IPS-18c (cell line): ENCODE results near the gene CCDC6.
"Not testable (repeated sequence)": the region's sequence is repeated elsewhere in the genome, so short reads cannot be mapped to it uniquely, and the experiment has no call there.

ENCODE experiments used
- H3K4me3 ChIP-seq: 2 replicates; pipeline ENCODE4 v1.7.0; 2013; ENCODE audit warnings: low read depth, mild to moderate bottlenecking, low read length, moderate library complexity; ENCODE audit not compliant: insufficient read depth
- H3K9me3 ChIP-seq: one replicate; pipeline ENCODE4 v1.6.1; 2013; ENCODE audit warnings: mild to moderate bottlenecking, low read length, moderate library complexity; ENCODE audit not compliant: control insufficient read depth, insufficient read depth

The CCDC6 gene

DNA sequence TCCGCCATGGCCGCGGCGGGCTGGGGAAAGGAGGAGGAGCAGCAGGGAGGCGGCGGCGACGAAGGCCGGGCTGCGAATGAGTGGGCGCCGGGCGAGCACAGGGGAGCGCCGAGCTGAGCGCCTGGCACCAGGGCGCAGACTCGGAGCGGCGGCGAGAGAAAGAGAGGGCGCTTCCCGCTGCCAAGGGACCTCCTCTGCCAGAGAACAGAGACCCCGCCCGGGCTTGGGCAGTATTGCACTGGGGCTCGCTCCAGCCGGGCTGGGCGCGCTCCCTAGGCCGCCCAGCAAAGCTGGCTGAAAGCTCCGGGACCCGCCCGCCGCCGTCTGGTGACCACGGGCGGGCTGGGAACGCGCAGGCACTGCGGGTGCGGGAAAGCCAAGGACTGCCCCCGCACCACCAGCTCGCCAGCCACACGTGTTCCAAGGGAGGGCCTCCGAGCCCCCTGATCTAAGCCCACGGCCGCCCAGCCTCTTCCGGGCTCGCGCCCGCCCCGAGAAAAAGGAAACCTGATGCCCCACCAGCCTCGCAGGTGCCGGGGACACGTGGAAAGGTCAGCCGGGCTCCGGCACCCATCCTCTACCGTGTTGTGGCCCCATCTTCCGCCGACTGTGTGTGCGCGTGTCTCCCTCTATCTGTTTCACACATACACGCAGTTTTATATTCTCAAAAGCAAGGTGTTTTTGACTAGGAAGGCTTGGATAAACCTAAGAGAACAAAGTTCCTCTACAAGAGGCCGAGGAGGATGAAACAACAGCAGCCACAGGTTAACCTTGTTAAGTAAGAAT is at the start of gene CCDC6:
Gene CCDC6 (minus strand): TSS at position 140 of the 786 bp plus-strand sequence. CDS start 132 bp downstream, at position 8.
- no peaks in the 10 kb centered on the region for H3K9me3 ChIP-seq
- peak within 1 kb of the TSS; percentile 93 for H3K4me3 ChIP-seq

DNA sequence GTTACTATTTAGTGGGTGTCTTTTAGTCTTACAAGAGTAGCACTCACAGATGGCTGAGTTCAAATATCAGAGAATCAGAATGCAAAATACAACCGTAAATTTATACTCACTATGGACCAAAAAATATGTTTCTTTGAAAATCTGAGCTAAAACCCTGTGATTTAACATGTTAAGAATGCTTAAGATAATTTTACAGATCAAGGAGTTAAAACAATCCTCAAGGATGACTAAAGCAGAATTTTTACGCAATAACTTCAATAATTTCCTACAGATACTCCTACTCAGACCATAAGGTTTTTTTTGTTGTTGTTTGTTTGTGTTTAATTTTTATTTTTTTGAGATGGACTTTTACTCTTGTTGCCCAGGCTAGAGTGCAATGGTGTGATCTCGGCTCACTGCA is 47.9 kb upstream of the CCDC6 start:
- Histone ChIP-seq H3K4me3 (no peak overlapping the region), H3K9me3 (no peaks in the 10 kb centered on the region)

DNA sequence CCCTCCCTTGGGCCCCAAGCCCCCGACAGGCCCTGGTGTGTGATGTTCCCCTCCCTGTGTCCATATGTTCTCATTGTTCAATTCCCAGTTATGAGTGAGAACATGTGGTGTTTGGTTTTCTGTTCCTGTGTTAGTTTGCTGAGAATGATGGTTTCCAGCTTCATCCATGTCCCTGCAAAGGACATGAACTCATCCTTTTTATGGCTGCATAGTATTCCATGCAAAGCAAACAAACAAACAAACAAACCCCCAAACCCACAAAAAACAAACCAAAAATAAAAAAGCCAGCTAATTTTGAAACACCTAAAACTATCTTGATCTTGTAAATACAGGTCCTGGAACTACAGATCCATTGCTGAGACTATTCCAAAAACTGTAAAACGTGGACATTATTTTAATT is 47.4 kb upstream of the CCDC6 start:
- not testable (repeated sequence) for H3K9me3 ChIP-seq, H3K4me3 ChIP-seq

DNA sequence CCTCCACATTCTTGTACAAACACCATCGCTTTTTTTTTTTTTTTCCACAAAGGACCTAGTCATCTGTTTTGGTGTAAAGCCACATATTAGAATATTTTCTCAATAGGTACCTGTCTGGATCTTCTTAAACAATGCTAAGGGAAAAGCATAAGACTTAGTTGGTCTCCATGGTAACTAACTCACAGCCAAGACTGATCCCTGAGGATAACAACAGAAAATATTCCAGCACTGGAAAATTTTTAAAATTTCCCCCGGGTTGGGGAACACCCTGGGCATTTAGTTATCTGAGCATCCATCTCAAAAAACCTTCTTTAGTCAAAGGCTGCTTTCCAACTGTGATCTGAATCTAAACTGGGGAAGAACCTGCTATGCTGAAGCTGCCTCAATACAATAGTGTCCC is 43.7 kb upstream of the CCDC6 start:
- H3K4me3 ChIP-seq: no peak overlapping the region
- H3K9me3 ChIP-seq: no peaks in the 10 kb centered on the region

DNA sequence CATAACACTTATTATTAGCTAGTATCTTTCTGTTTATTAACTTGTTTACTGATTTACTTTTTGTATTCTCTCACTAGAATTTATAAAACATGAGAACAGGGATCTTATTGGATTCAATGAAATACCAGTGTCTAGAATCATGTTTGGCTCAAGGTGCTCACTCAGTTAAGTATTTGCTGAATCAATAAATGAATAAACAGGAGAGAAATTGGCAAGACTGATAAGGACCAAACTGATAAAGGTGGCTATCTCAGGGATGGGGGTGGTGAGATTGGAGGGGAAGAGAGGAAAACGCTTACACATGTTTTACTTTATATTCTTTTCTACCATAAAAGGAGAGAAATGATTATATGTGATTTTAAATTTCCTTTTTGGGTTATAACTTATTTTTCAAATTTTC is 43.3 kb upstream of the CCDC6 start:
- Histone ChIP-seq H3K4me3 (no peak overlapping the region), H3K9me3 (no peaks in the 10 kb centered on the region)

DNA sequence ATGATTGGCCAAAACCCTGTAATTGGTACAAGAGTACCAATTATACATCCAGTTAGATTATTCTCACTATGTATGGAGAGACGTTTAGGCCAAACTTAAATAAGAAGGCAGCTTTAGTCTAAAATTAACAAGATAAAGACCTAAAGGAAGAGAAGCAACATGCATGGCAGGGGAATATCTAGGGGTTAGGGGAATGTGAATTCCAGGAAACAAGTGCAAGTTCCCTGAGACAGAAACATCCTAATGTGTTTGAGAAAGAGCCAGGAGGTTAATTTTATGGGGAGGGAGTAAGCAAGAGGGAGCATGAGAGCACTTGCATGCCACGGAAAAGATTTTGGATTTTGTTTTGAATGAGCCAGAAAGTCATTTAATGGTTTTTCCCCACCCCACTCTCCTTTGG is 39.6 kb upstream of the CCDC6 start:
- no peak overlapping the region for H3K4me3 ChIP-seq

DNA sequence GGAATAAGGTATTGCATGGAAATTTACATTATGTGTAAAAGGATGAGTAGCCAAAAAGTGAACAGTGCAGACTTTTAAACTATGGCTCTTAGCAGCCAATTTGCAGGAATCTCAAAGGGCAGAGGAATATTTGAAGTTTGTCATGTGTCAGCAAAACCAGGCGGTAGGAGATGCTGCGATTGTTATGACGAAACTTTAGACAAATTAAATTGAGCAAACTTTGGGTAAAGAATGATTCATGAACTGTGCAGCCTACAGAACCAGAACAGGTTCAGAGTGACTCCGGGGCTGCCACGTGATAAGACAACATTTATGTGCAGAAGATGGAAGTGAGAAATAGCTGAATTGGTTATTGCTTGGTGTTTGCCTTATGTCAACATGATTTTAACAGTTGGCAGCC is 39.2 kb upstream of the CCDC6 start:
- Histone ChIP-seq H3K9me3 (no peaks in the 10 kb centered on the region), H3K4me3 (no peak overlapping the region)

More for the DNA sequence above, 39.6 kb upstream of the CCDC6 start:
- no peaks in the 10 kb centered on the region for H3K9me3 ChIP-seq

DNA sequence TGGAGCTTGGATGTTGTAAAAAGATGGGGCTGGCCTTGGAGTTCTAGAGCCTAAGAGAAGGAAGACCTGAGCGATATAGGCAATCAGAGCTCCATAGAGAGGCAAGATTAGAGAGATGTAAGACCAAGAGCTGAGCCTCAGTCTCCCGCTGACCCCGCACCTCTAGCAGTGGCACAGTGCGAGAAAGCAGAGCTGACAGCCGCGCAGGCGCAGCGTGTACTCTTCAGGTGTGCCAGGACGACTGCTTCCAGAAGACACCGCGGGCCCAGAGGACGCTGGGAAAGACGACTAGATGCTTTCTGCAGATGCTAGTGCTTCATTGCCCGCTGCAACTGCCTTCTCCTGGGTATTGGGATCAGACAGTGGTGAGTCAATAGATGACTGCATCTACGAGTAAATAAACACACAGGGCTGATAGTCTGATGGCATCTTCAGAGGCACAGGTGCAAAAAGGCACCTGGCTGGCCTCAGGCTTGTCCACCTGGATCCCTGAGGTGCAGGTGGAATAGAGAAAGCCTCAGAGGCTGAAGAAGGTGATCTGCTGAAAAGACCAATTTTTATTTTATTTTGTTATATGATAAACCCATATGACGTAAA is 38.1 kb upstream of the CCDC6 start:
- no peaks in the 10 kb centered on the region for H3K9me3 ChIP-seq

DNA sequence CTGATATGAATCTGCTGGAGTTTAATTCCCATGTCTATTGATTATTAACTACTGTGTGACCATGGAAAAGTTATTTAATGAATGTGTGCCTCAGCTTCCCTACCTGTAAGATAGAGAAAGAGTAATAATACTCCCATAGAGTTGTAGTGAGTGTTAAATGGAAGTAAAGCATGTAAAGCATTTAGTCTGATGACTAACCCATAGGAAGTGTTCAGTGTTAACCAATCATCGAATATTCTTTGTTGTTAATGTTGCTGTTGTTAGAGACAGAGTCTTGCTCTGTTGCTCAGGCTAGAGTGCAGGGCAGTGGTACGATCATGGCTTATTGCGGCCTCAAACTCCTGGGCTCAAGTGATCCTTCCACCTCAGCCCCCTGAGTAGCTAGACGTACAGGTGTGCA is 36.2 kb upstream of the CCDC6 start:
- Histone ChIP-seq H3K9me3 (no peaks in the 10 kb centered on the region), H3K4me3 (no peak overlapping the region)

More for the DNA sequence above, 38.1 kb upstream of the CCDC6 start:
- no peak overlapping the region for H3K4me3 ChIP-seq

DNA sequence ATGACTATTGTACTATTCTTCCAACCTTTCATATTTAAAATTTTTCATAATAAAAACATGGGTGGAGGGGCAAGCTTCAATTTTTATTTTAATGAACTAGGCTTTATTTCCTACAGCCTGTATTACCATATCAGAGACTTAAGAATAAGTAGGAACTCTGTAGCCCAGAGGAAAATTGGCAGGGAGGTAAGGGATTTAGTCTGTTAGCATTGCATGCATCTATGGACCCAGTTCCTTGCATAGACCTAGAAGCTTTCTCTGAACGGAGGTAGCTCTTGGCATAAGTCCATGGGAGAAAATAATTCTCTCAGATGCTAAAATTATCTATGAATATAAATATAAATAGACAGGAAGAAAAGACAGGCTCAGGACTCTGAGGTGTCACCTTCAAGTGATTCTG is 31.4 kb upstream of the CCDC6 start:
- no peaks in the 10 kb centered on the region for H3K9me3 ChIP-seq
- H3K4me3 ChIP-seq: no peak overlapping the region

DNA sequence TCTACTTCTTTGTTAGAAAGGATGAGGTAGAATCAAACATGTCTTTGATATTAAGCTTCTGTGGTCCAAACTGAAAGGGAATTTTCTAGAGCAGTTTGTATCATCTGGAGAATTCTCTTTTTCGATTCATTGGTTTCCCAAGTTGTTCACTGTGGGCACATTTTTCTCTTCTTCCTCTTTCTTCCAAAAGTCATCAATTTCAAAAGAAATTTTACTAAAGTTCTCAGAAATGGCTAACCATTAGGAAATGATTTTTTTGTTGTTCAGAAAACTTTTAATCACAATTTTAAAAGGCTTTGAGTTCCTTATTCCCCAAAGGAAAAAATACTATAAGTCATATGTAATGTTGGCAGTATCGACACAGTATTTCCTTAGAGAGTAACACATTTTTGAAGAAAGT is 28.3 kb upstream of the CCDC6 start:
- Histone ChIP-seq H3K9me3 (no peaks in the 10 kb centered on the region), H3K4me3 (no peak overlapping the region)

DNA sequence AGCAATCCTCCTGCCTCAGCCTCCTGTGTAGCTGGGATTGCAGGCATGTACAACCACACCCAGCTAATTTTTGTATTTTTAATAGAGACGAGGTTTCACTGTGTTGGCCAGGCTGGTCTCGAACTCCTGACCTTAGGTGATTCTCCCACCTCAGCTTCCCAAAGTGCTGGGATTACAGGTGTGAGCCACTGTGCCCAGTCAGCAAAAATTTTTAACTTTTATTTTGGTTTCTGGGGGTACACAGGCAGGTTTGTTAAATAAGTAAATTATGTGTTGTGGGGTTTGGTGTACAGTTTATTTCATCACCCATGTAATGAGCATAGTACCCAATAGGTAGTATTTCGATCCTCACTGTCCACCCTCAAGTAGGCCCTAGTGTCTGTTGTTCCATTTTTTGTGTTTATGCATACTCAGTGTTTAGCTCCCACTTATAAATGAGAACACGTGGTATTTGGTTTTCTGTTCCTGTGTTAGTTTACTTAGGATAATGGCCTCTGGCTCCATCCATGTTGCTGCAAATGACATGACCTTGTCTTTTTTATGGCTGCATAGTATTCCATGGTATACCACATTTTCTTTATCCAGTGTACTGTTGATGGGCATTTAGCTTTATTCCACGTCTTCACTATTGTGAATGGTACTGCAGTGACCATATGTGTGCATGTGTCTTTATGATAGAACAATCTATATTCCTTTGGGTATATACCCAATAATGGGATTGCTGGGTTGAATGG is 24.6 kb upstream of the CCDC6 start:
- H3K4me3 ChIP-seq: not testable (repeated sequence)

DNA sequence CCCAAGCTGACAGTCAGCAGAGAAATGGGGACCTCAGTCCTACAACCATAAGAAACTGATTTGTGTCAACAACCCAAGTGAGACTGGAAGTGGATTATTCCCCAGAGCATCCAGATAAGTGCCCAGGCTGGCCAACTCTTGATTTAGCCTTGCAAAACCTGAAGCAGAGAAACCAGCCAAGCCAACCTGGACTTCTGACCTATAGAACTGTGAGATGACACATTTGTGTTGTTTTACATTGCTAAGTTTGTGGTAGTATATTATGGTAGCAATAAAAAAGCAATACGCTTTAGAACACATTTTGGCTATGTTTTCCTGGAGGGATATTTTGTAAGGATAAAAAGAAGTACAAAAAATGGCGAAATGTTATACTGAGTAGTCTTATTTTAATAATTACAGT is 19.7 kb upstream of the CCDC6 start:
- Histone ChIP-seq H3K9me3 (no peaks in the 10 kb centered on the region), H3K4me3 (no peak overlapping the region)

More for the DNA sequence above, 24.6 kb upstream of the CCDC6 start:
- H3K9me3 ChIP-seq: not testable (repeated sequence)

DNA sequence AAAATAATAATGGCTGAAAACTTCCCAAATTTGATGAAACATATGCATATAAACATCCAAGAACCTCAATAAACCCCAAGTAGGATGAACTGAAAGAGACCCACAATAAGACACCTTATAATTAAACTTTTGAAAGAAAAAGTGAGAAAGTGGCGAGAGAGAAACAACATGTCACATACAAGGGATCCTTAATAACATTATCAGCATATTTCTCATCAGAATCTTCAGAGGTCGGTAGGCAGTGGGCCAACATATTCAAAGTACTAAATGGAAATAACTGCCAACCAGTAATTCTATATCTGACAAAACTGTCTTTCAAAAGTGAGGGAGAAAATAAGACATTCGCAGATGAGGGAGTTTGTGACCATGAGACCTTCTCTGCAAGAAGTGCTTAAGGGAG is 16.6 kb upstream of the CCDC6 start:
- Histone ChIP-seq H3K9me3 (no peaks in the 10 kb centered on the region), H3K4me3 (no peak overlapping the region)

DNA sequence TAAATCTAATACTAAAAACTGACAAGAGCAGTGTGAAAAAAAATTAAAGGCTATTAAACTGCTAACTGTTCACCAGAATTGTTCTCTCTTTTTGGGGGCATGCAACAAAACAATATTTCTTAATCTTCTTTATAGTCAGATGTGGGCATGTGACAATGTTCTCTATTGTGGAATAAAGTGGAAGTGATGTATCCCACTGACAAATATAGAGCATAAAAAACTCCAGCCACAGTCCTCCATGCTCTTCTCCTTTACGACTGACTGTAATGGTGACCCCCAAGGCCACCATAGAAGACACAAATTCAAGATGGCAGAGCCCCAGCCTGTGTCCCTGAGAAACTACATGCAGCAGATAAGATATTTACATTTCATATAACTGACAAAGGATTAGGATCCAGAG is 11.6 kb upstream of the CCDC6 start:
- H3K4me3 ChIP-seq: no peak overlapping the region
- peaks cover 4% of the 10 kb centered on the region for H3K9me3 ChIP-seq

DNA sequence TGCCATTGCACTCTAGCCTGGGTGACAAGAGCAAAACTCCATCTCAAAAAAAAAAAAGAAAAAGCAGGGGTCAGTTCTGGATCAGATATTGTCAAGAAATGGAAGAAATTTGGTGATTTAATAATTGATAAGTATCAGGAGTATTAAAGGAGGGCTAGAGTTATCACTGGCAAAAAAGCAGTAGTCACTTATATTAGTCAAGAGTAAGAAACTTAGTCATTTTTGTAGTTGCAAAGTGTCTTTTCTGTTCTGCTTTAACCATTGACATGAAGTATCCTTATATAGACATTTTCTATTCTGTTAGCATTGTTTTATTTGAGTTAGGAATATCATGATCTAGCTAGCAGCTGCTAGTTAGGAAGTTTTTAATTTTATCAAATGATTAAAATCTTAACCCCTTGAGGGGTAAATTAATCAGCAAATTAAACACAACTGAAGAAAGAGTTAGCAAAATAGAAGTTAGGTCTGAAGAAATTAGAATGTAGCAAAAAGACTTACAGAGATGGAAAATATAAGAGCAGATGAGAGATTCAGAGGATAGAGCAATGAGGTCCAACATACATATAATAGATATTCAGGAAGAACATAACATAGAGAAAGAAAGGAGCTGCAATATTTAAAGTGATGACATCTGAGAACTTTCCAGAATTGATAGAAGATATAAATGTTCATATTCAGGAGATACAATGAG is 7.3 kb upstream of the CCDC6 start:
- Histone ChIP-seq H3K9me3 (peaks cover 4% of the 10 kb centered on the region), H3K4me3 (no peak overlapping the region)

DNA sequence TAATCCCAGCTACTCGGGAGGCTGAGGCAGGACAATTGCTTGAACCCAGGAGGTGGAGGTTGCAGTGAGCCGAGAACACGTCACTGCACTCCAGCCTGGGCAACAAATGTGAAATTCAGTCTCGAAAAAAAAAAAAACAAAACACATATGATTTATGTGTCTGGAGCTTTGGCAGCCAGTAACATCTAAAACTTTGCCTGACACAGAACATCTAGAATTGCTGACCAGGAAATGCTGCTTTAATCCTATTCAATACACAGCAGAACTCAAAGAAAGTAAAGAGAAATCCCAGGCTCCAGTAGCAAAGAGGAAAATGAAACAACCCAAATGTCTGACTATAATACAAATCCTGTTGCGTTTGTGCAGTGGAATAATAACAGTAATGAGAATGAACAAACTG is 4.5 kb upstream of the CCDC6 start:
- Histone ChIP-seq H3K4me3 (no peak overlapping the region), H3K9me3 (peaks cover 4% of the 10 kb centered on the region)

DNA sequence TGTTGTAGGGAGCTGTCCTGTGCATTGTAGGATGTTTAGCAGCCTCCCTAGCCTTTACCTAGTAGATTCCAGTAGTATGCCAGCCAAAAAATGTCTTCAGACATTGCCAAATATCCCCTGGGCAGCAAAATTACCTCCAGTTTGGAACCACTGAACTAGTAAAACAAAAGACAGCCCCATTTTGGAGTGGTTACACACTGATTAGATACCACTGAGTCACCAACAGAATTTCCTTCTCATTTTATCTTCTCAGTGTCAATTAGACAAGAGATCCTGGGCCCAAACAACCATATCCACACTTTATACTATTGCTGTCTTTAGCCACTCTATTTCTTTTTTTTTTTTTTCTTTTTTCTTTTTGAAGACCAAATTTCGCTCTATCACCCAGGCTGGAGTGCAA is 3.5 kb upstream of the CCDC6 start:
- H3K4me3 ChIP-seq: no peak overlapping the region
- peaks cover 4% of the 10 kb centered on the region for H3K9me3 ChIP-seq
